GM13977 (cell line): ENCODE results near the gene RAB10.

Source experiments
- DNase-seq: peaks from one replicate; pipeline ENCODE4 v3.0.0; 2012; ENCODE audit warnings: low spot score
- CTCF ChIP-seq: IDR thresholded peaks from 2 replicates; pipeline ENCODE4 v1.5.1; 2012; ENCODE audit warnings: mild to moderate bottlenecking, control low read depth; ENCODE audit not compliant: insufficient read depth; ENCODE audit errors: extremely low read depth, missing control alignments
- in situ Hi-C: fragments of 300-500 bp; cut with MboI; formaldehyde crosslinking; loops from one replicate; pipeline ENCODE4 v1.12.0; 2022; ENCODE audit warnings: low sequenced_read_pairs, low pct_unique_long_range_greater_than_20kb, mixed read lengths, inconsistent platforms; ENCODE audit not compliant: unreplicated experiment

Gene RAB10

DNA sequence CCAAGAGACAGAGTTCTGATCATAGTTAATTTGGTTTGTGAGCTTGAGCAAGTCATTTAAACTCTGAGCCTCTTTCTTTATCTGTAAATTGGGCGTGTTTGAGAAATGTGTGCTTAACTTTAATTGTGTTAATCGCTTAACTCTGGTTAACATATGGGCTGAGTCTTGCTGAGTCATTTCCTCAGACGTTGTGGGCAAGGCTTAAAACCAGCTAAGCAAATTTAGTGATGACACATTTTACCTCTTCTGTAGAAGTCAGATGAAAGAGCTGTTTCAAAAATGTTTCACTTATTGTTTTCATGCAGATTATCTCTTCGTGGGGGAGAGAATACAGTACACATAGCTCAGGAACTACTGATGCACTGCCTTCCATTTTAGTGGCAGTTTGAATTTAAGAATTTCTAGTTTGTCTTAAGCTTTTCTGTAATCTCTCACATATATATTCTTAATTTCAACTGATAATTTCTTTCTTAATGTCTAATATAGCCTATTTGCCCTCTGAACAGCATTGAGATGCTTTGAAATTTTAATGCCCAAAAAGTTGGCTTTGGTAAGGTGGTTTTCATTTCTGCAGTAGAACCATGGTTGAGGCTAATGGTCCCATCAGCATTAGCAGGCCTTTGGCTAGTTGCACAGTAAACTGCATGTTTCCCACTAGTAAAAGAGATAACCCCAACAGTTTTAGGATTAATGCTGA, 34.9 kb downstream of the RAB10 start:
- no peak for TF ChIP-seq CTCF
- in situ Hi-C loops, result no loop called here
- DNase-seq, result peak; percentile 76

DNA sequence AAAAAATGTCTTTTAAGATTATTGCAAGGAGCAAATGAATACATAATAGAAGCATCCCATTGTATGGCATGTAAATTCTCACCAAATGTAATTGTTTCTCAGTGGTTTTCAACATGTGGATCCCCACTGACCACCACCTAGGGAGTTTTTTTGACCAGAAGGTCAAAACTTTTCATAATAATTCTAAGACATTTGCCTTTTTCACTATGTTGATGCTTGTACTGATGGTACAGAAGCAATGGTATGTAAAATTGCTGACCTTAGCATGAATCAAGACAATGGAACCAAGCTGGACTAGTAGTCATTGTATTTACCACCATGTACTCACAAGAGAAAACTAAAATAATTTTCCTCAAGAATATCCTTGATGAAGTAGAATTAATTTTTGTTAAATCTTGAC, 36.8 kb downstream of the RAB10 start:
- in situ Hi-C loops, result no loop called here
- no peak for DNase-seq
- no peak for TF ChIP-seq CTCF

- no peak for TF ChIP-seq CTCF
- in situ Hi-C loops, result no loop called here
- no peak for DNase-seq
These were observed 39.3 kb downstream of the RAB10 start for GRCh38 chr2:26072925-26073768.

DNA sequence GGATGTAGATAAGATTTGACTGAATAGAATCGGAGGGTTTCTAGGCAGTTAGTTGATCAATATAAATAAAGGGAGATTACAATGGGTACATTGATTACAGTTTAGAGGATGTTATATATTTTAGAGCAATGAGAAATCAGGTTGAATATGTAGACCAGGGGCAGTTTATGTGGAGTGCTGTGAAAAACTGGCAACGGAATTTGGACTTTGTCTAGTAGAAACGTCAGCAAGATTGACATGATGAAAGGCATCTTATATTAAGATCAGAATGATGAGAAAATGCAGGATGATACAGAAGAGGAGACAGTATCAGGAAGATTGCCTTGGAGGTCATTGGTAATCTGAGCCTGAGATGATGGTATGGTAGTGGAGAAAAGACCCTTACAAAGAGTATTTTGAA, 39.9 kb downstream of the RAB10 start:
- in situ Hi-C loops, result no loop called here
- no peak for DNase-seq
- no peak for TF ChIP-seq CTCF

DNA sequence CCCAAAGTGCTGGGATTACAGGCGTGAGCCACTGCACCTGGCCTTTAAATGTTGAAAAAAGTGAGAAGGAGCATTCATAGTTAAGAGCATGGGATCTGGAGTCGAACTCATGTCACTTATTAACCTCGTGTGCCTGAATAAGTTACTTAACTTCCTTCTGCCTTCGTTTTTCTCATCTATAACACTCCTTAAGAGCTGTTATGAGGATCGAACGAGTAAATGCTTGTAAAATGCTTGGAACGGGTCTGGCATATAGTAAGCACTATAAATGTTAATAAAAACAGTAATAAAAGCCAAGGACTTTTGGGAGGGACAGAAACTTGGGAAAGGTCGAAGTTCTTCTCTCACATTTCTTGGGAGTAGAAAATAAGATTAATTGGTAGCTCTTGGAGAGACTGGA, 40.8 kb downstream of the RAB10 start:
- in situ Hi-C loops, result no loop called here
- TF ChIP-seq CTCF, result no peak
- DNase-seq, result no peak

DNA sequence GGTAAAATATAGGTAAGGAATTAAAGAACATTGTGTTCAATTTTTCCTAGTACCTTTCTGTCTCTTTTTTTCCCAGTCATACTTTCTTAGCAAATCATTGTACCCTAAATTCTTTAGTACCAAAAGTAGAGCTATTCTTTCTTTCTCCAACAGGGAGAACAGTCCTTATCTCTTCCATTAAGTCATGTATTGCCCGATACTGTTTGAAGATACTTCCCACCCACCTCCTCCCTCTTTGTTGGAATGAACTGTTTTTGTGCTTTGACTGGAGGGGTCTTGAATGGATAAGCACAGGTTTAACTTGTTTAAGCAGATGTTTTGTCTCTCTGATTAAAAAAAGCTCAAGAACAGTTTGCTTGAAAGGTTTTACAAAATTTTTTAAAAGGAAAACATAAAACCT, 41.3 kb downstream of the RAB10 start:
- TF ChIP-seq CTCF, result no peak
- in situ Hi-C loops, result no loop called here
- no peak for DNase-seq
